Measurements from ENCODE around the gene GOLGA1. TPM values are rescaled to one million over a fixed set of nuclear protein-coding genes. Genes with fewer than 3 reads are reported as not detected.
A peak's percentile ranks its signal among the peaks of the same experiment; 100 is the strongest.

The GOLGA1 gene
- total and polyA plus RNA-seq, 10 of the 15 experiments (the other 5 are each of a cell fraction or from before 2014, with no cell fraction given): 2.9 to 14.1 (median 8.1) TPM

DNA sequence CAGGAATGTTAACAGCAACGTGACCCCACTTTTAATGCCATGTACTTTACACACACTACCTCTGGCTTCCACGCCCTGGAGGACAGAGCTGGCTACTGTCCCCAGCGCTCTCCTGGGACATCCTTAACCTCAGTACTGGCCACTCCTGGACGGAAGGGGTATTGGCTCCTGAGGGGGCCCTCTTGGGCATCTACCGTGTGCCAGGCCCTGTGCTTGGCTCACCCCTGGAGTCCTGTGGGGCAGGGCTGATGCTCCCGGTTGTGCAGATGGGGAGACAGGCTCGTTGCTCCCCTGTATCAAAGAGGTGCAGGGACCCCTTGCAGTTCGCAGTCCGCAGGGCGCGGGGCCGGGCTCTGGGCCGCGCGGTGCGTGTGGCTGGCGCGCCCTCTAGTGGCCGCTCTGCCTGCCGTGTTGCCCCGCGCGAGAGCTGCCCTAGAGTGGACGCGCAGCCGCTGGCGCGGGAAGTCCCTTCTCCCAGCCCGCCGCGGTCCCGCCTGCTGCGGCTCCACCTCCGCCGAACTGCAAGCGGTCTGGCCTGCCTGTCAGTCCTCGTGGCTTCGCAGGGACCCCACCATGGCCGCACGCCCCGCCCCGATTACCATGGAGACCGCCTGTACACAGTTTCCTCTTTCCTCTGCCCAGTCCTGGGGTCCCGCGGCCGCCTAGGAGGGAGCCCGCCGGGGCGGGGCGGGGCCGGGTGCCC is 87.9 kb downstream of the GOLGA1 start, which contains the start of gene WDR38 (continued):
- TF ChIP-seq, protein P1, sequence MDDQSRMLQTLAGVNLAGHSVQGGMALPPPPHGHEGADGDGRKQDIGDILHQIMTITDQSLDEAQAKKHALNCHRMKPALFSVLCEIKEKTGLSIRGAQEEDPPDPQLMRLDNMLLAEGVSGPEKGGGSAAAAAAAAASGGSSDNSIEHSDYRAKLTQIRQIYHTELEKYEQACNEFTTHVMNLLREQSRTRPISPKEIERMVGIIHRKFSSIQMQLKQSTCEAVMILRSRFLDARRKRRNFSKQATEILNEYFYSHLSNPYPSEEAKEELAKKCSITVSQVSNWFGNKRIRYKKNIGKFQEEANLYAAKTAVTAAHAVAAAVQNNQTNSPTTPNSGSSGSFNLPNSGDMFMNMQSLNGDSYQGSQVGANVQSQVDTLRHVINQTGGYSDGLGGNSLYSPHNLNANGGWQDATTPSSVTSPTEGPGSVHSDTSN (IDR thresholded peaks at IDR 0.05; ENCODE audit: insufficient replicate concordance, low read depth, low read length): peak; percentile 69
- TF ChIP-seq, protein P2, sequence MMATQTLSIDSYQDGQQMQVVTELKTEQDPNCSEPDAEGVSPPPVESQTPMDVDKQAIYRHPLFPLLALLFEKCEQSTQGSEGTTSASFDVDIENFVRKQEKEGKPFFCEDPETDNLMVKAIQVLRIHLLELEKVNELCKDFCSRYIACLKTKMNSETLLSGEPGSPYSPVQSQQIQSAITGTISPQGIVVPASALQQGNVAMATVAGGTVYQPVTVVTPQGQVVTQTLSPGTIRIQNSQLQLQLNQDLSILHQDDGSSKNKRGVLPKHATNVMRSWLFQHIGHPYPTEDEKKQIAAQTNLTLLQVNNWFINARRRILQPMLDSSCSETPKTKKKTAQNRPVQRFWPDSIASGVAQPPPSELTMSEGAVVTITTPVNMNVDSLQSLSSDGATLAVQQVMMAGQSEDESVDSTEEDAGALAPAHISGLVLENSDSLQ (IDR thresholded peaks at IDR 0.05): peak; percentile 91
- TF ChIP-seq, protein P3, sequence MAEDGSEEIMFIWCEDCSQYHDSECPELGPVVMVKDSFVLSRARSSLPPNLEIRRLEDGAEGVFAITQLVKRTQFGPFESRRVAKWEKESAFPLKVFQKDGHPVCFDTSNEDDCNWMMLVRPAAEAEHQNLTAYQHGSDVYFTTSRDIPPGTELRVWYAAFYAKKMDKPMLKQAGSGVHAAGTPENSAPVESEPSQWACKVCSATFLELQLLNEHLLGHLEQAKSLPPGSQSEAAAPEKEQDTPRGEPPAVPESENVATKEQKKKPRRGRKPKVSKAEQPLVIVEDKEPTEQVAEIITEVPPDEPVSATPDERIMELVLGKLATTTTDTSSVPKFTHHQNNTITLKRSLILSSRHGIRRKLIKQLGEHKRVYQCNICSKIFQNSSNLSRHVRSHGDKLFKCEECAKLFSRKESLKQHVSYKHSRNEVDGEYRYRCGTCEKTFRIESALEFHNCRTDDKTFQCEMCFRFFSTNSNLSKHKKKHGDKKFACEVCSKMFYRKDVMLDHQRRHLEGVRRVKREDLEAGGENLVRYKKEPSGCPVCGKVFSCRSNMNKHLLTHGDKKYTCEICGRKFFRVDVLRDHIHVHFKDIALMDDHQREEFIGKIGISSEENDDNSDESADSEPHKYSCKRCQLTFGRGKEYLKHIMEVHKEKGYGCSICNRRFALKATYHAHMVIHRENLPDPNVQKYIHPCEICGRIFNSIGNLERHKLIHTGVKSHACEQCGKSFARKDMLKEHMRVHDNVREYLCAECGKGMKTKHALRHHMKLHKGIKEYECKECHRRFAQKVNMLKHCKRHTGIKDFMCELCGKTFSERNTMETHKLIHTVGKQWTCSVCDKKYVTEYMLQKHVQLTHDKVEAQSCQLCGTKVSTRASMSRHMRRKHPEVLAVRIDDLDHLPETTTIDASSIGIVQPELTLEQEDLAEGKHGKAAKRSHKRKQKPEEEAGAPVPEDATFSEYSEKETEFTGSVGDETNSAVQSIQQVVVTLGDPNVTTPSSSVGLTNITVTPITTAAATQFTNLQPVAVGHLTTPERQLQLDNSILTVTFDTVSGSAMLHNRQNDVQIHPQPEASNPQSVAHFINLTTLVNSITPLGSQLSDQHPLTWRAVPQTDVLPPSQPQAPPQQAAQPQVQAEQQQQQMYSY (CRISPR knock-in tag; IDR thresholded peaks at IDR 0.05): no peak
- TF ChIP-seq YY1 (IDR thresholded peaks at IDR 0.05; ENCODE audit: low read depth, low read length) (no peak; the same call in 1 of the 2 replicates), MXI1 (IDR thresholded peaks at IDR 0.05; ENCODE audit: low read depth, low read length) (peak; percentile 74), PML (IDR thresholded peaks at IDR 0.05; ENCODE audit: low read length) (no peak), CHD4 (IDR thresholded peaks at IDR 0.05) (no peak), SREBF2 (IDR thresholded peaks at IDR 0.05; ENCODE audit: low read length) (no peak), ETV6 (conservative IDR thresholded peaks at IDR 0.05 in 1 of 2, IDR thresholded peaks at IDR 0.05 in 1 of 2; ENCODE audit: borderline replicate concordance in 1 of 2, low read depth in 1 of 2) (no peak), POLR2AphosphoS5 (IDR thresholded peaks at IDR 0.05; ENCODE audit: low read length) (no peak), FOS (IDR thresholded peaks at IDR 0.05; ENCODE audit: borderline replicate concordance, extremely low read depth, insufficient read length) (no peak), TAF1 (IDR thresholded peaks at IDR 0.05; ENCODE audit: borderline replicate concordance, low read depth, low read length) (no peak), SP1 (IDR thresholded peaks at IDR 0.05; ENCODE audit: low read depth, low read length) (no peak)
- TF ChIP-seq, protein P4, sequence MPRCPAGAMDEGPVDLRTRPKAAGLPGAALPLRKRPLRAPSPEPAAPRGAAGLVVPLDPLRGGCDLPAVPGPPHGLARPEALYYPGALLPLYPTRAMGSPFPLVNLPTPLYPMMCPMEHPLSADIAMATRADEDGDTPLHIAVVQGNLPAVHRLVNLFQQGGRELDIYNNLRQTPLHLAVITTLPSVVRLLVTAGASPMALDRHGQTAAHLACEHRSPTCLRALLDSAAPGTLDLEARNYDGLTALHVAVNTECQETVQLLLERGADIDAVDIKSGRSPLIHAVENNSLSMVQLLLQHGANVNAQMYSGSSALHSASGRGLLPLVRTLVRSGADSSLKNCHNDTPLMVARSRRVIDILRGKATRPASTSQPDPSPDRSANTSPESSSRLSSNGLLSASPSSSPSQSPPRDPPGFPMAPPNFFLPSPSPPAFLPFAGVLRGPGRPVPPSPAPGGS (IDR thresholded peaks at IDR 0.05; ENCODE audit: borderline replicate concordance, insufficient read depth, low read depth, low read length, poor library complexity, severe bottlenecking): no peak
- TF ChIP-seq, protein P5, sequence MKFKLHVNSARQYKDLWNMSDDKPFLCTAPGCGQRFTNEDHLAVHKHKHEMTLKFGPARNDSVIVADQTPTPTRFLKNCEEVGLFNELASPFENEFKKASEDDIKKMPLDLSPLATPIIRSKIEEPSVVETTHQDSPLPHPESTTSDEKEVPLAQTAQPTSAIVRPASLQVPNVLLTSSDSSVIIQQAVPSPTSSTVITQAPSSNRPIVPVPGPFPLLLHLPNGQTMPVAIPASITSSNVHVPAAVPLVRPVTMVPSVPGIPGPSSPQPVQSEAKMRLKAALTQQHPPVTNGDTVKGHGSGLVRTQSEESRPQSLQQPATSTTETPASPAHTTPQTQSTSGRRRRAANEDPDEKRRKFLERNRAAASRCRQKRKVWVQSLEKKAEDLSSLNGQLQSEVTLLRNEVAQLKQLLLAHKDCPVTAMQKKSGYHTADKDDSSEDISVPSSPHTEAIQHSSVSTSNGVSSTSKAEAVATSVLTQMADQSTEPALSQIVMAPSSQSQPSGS (IDR thresholded peaks at IDR 0.05; ENCODE audit: low read length): no peak
- TF ChIP-seq, protein P6, sequence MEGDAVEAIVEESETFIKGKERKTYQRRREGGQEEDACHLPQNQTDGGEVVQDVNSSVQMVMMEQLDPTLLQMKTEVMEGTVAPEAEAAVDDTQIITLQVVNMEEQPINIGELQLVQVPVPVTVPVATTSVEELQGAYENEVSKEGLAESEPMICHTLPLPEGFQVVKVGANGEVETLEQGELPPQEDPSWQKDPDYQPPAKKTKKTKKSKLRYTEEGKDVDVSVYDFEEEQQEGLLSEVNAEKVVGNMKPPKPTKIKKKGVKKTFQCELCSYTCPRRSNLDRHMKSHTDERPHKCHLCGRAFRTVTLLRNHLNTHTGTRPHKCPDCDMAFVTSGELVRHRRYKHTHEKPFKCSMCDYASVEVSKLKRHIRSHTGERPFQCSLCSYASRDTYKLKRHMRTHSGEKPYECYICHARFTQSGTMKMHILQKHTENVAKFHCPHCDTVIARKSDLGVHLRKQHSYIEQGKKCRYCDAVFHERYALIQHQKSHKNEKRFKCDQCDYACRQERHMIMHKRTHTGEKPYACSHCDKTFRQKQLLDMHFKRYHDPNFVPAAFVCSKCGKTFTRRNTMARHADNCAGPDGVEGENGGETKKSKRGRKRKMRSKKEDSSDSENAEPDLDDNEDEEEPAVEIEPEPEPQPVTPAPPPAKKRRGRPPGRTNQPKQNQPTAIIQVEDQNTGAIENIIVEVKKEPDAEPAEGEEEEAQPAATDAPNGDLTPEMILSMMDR (IDR thresholded peaks at IDR 0.05 in 2 of 3, conservative IDR thresholded peaks at IDR 0.05 in 1 of 3; ENCODE audit: control insufficient read depth in 2 of 3, extremely low read depth in 1 of 3, insufficient read depth in 1 of 3, low read depth in 3 of 3, low read length in 3 of 3): peak; percentile 82 to 98 (median 87)
